ENCODE data around the gene TSFM.

The TSFM gene

GRCh38 chr12:57760347-57760982 is 22.1 kb upstream of the TSFM start:
- CTCF ChIA-PET: interaction anchor here (1.2 to 2.3 kb wide), 6 partner anchors 9 to 177 kb away, joined by 3 to 8 read pairs (median 6); partner anchors contain the start of genes CDK4, EEF1AKMT3, METTL1 and TSPAN31

GRCh38 chr12:57761391-57761998 is 21.1 kb upstream of the TSFM start:
- CTCF ChIA-PET: interaction anchor here (1.4 to 2.9 kb wide), 3 partner anchors 10 to 18 kb away, joined by 3 to 12 read pairs (median 6); partner anchors contain the start of genes CDK4, EEF1AKMT3 and METTL1

More at GRCh38 chr12:57760347-57760982, 22.1 kb upstream of the TSFM start:
- no peak for DNase-seq (ENCODE audit: extremely low spot score)
- POLR2A ChIA-PET: no interaction called here
- TF ChIP-seq CTCF (IDR thresholded peaks at IDR 0.05; ENCODE audit: control extremely low read depth, extremely low read depth, low read depth, missing control alignments): no peak

GRCh38 chr12:57762463-57762862 is 20.1 kb upstream of the TSFM start:
- DNase-seq (ENCODE audit: extremely low spot score): no peak
- CTCF ChIA-PET: interaction anchor here (2.9 kb wide), 1 partner anchor 17 kb away, joined by 12 read pairs; no protein-coding TSS in a partner anchor
- POLR2A ChIA-PET: no interaction called here
- no peak for TF ChIP-seq CTCF (IDR thresholded peaks at IDR 0.05; ENCODE audit: control extremely low read depth, extremely low read depth, low read depth, missing control alignments)

More at GRCh38 chr12:57761391-57761998, 21.1 kb upstream of the TSFM start:
- POLR2A ChIA-PET: no interaction called here
- no peak for TF ChIP-seq CTCF (IDR thresholded peaks at IDR 0.05; ENCODE audit: control extremely low read depth, extremely low read depth, low read depth, missing control alignments)
- DNase-seq (ENCODE audit: extremely low spot score): no peak

- ChIA-PET POLR2A (no interaction called here), CTCF (interaction anchor here (1.0 to 2.9 kb wide), 5 partner anchors 8 to 73 kb away, joined by 3 to 12 read pairs (median 5); partner anchors contain the start of genes CDK4 and TSFM)
- no peak for DNase-seq (ENCODE audit: extremely low spot score)
- no peak for TF ChIP-seq CTCF (IDR thresholded peaks at IDR 0.05; ENCODE audit: control extremely low read depth, extremely low read depth, low read depth, missing control alignments)
Measured at GRCh38 chr12:57763881-57764661, 18.5 kb upstream of the TSFM start.

- no peak for TF ChIP-seq CTCF (IDR thresholded peaks at IDR 0.05; ENCODE audit: control extremely low read depth, extremely low read depth, low read depth, missing control alignments)
- ChIA-PET CTCF (interaction anchor here (0.6 to 2.3 kb wide), 6 partner anchors 8 to 181 kb away, joined by 3 to 7 read pairs (median 3); partner anchors contain the start of genes AVIL, CDK4 and TSFM), POLR2A (no interaction called here)
- no peak for DNase-seq (ENCODE audit: extremely low spot score)
Measured at GRCh38 chr12:57764662-57765002, 18.0 kb upstream of the TSFM start.

GRCh38 chr12:57765003-57765697 is 17.4 kb upstream of the TSFM start:
- CTCF ChIA-PET: interaction anchor here (0.6 to 4.7 kb wide), 9 partner anchors 8 to 182 kb away, joined by 3 to 61 read pairs (median 3); partner anchors contain the start of genes AVIL, CDK4 and TSFM
- peak; percentile 60 for DNase-seq (ENCODE audit: extremely low spot score)
- POLR2A ChIA-PET: no interaction called here
- peak; percentile 68 for TF ChIP-seq CTCF (IDR thresholded peaks at IDR 0.05; ENCODE audit: control extremely low read depth, extremely low read depth, low read depth, missing control alignments)
